SH-SY5Y (cell line): ENCODE measurements around the gene CD2AP.

Experiments used
- GATA2 ChIP-seq: IDR thresholded peaks from 2 replicates; pipeline ENCODE4 v1.6.1; 2011; ENCODE audit warnings: mild to moderate bottlenecking, low read depth, low read length
- GATA3 ChIP-seq: IDR thresholded peaks from 2 replicates; pipeline ENCODE4 v1.6.1; 2011; ENCODE audit warnings: low read depth, mild to moderate bottlenecking, low read length, moderate library complexity

- TF ChIP-seq GATA2: no peak
- no peak for TF ChIP-seq GATA3
Observed at GRCh38 chr6:47452899-47453298, 24.7 kb upstream of the CD2AP start.
